HG03460 (cell line): ENCODE results near the gene SATL1.
A peak's percentile ranks its signal among the peaks of the same experiment; 100 is the strongest.
"Not testable (repeated sequence)": the region's sequence is repeated elsewhere in the genome, so short reads cannot be mapped to it uniquely, and the experiment has no call there.

Experiments used
- ATAC-seq: cut with Tn5 transposase; IDR thresholded peaks from one replicate; pipeline ENCODE4 v1.9.1; 2021; ENCODE audit not compliant: unreplicated experiment

SATL1 gene

GRCh38 chrX:85111347-85111746 is 132.2 kb downstream of the SATL1 start:
- no peak for ATAC-seq

GRCh38 chrX:85109235-85109634 is 134.3 kb downstream of the SATL1 start:
- no peak for ATAC-seq

GRCh38 chrX:85108165-85108564 is 135.4 kb downstream of the SATL1 start:
- no peak for ATAC-seq

- ATAC-seq = no peak
Measured at GRCh38 chrX:85107407-85107806, 136.2 kb downstream of the SATL1 start.

- no peak for ATAC-seq
Measured at GRCh38 chrX:85089321-85089840, 154.2 kb downstream of the SATL1 start.

GRCh38 chrX:85084770-85085393 is 158.7 kb downstream of the SATL1 start:
- ATAC-seq = peak; percentile 62

GRCh38 chrX:85077247-85077646 is 166.3 kb downstream of the SATL1 start:
- ATAC-seq = not testable (repeated sequence)

GRCh38 chrX:85065512-85066198 is 177.9 kb downstream of the SATL1 start:
- no peak for ATAC-seq

- no peak for ATAC-seq
Measured at GRCh38 chrX:85052636-85053343, 190.8 kb downstream of the SATL1 start.

- no peak for ATAC-seq
Measured at GRCh38 chrX:85052205-85052604, 191.4 kb downstream of the SATL1 start.

GRCh38 chrX:85051627-85052026 is 192.0 kb downstream of the SATL1 start:
- no peak for ATAC-seq
